IPS-18a (cell line): ENCODE data around the gene NDOR1.

Experiments
- H3K27ac ChIP-seq: one replicate; pipeline ENCODE4 v1.5.1; 2013; ENCODE audit warnings: low read length
- H3K27me3 ChIP-seq: one replicate; pipeline ENCODE4 v1.6.1; 2013; ENCODE audit warnings: mild to moderate bottlenecking, low read length; ENCODE audit not compliant: control insufficient read depth, insufficient read depth
- H3K36me3 ChIP-seq: one replicate; pipeline ENCODE4 v1.6.1; 2013; ENCODE audit warnings: low read depth, low read length; ENCODE audit not compliant: control insufficient read depth
- H3K4me1 ChIP-seq: one replicate; pipeline ENCODE4 v1.6.1; 2013; ENCODE audit warnings: low read depth, low read length; ENCODE audit not compliant: control insufficient read depth
- H3K4me3 ChIP-seq: one replicate; pipeline ENCODE4 v1.5.1; 2013; ENCODE audit warnings: low read length
- H3K9ac ChIP-seq: one replicate; pipeline ENCODE4 v1.6.1; 2013; ENCODE audit warnings: mild to moderate bottlenecking, low read length, moderate library complexity
- H3K9me3 ChIP-seq: one replicate; pipeline ENCODE4 v1.6.1; 2013; ENCODE audit warnings: low read depth, low read length; ENCODE audit not compliant: control insufficient read depth

The NDOR1 gene

DNA sequence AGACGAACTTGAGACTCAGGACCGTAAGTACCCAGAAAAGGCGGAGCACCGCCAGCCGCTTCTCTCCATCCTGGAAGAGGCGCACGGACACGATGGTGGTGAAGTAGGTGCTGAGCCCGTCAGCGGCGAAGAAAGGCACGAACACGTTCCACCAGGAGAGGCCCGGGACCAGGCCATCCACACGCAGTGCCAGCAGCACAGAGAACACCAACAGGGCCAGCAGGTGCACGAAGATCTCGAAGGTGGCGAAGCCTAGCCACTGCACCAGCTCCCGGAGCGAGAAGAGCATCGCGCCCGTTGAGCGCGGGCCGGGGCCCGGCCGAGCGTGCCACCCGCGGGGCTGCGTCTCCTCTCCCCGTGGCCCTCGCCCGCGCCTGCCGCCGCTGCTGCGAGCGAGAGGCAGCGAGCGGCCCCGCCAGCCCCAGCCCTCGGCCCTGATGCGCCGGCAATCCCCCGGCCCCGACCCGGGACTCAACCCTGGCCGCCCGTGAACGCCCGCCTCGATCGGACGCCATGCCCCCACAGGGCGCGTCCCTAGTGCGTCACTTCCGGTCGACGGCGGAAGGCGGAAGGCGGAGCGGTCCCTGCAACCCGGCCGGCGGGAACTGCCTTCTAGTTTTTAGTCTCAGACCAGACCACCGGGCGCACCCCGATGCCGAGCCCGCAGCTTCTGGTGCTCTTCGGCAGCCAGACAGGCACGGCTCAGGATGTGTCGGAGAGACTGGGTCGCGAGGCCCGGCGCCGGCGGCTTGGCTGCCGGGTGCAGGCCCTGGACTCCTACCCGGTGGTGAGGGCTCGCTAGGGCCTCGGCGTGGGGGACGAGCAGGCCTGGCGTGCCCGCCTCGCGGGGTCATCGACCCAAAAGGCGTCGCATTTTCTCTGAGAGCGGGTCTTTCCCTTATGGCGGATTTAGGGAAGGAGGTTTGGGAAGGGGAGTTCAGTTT lies at the start of gene NDOR1, which contains the start of gene TMEM203:
Gene NDOR1, plus strand, starts transcription at position 575 of the 944 bp plus-strand sequence. Its CDS starts 78 bp downstream, at position 653.
Gene TMEM203, minus strand, starts transcription at position 523 of the 944 bp plus-strand sequence. Its CDS starts 234 bp downstream, at position 289.
- Histone ChIP-seq H3K27ac (no peak within 1 kb of the TSS), H3K4me1 (peaks cover 9% of the 10 kb centered on the region), H3K4me3 (peak within 1 kb of the TSS; percentile 95), H3K9ac (peak within 1 kb of the TSS; percentile 83), H3K27me3 (no peaks in the 10 kb centered on the region), H3K9me3 (no peaks in the 10 kb centered on the region), H3K36me3 (peaks cover 5% of the 10 kb centered on the region)

DNA sequence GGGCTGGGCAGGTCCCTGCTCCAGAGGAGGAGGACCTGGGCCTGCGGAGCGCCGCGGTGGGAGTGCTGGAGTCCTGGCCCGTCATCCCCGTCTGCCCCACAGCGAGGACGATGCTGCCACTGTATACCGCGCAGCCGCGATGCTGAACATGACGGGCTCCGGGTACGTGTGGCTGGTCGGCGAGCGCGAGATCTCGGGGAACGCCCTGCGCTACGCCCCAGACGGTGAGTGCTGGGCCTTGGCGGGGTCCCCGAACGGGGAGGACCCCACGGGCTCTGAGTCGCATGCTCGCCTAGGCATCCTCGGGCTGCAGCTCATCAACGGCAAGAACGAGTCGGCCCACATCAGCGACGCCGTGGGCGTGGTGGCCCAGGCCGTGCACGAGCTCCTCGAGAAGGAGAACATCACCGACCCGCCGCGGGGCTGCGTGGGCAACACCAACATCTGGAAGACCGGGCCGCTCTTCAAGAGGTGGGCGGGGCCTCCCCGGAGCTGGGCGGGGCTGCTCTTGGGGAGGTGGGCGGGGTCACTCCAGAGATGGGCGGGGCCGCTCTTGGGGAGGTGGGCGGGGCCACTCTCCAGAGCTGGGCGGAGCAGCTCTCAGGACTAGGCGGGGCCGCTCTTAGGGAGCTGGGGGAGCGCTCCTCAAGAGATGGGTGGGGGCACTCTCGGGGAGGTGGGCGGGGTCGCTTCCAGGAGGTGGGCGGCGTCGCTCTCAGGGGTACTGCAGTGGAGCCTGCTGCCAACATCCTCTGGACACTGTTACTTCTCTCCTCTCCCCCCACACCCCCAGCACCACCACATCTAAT lies 48.7 kb upstream of the NDOR1 start:
- no peak overlapping the region for H3K4me3 ChIP-seq
- no peaks in the 10 kb centered on the region for H3K36me3 ChIP-seq
- H3K27me3 ChIP-seq, result peaks cover 47% of the 10 kb centered on the region
- no peaks in the 10 kb centered on the region for H3K4me1 ChIP-seq
- no peaks in the 10 kb centered on the region for H3K9me3 ChIP-seq
- H3K9ac ChIP-seq, result no peak overlapping the region
- no peak overlapping the region for H3K27ac ChIP-seq

DNA sequence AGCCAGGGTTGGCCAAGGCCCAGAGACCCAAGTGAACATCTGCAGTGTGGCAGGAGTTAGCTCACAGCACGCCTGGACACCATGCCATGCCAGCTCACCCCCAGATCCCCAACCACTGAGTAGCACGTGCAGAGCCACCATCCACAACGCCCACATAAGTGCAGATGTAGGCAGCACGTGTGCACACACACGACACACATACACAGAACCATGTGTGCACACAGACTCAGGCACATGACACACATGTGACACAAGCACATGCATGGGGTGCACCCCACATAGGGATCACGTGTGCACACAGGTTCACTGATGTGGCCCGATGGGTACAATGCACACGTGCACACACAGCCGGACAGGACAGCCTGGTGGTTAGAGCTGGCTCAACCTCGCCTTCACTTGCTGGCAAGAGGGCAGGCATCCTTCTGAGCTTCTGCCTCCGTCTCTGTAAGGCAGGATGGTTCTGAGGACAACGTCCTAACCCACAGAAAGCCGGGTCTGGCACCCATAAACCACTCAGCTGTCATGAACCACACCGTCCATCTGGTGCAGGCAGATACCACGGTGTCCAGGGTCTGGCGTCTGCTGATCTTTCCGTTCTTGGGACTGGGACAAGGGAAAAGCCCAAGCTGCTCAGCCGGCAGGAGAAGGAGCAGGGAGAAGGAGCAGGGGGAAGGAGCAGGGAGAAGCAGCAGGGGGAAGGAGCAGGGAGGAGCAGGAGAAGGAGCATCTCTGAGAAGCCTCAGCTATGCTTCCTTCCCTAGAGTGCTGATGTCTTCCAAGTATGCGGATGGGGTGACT lies 47.7 kb upstream of the NDOR1 start:
- Histone ChIP-seq H3K27ac (no peak overlapping the region), H3K4me3 (no peak overlapping the region), H3K9ac (no peak overlapping the region), H3K4me1 (no peaks in the 10 kb centered on the region), H3K36me3 (no peaks in the 10 kb centered on the region), H3K9me3 (no peaks in the 10 kb centered on the region), H3K27me3 (peaks cover 57% of the 10 kb centered on the region)

DNA sequence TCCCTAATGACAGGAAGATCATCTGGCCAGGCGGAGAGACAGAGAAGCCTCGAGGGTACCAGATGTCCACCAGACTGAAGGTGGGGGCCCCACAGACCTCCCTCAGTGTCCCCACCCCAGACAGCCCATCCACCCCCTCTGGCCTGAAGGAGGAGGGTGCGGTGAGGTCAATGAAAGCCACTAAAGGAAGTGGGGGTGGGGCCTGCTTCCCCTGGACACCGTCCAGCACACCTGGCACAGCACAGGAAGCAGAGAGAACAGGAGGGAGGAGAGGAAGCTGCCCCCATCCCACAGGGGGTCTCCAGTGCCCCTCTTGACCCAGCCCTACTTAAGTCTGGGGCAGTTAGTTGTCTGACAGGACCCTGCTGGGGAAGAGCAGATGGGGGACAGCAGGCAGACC lies 46.9 kb upstream of the NDOR1 start:
- Histone ChIP-seq H3K9me3 (no peaks in the 10 kb centered on the region), H3K4me3 (no peak overlapping the region), H3K4me1 (no peaks in the 10 kb centered on the region), H3K36me3 (no peaks in the 10 kb centered on the region), H3K9ac (no peak overlapping the region), H3K27ac (no peak overlapping the region), H3K27me3 (peaks cover 66% of the 10 kb centered on the region)

DNA sequence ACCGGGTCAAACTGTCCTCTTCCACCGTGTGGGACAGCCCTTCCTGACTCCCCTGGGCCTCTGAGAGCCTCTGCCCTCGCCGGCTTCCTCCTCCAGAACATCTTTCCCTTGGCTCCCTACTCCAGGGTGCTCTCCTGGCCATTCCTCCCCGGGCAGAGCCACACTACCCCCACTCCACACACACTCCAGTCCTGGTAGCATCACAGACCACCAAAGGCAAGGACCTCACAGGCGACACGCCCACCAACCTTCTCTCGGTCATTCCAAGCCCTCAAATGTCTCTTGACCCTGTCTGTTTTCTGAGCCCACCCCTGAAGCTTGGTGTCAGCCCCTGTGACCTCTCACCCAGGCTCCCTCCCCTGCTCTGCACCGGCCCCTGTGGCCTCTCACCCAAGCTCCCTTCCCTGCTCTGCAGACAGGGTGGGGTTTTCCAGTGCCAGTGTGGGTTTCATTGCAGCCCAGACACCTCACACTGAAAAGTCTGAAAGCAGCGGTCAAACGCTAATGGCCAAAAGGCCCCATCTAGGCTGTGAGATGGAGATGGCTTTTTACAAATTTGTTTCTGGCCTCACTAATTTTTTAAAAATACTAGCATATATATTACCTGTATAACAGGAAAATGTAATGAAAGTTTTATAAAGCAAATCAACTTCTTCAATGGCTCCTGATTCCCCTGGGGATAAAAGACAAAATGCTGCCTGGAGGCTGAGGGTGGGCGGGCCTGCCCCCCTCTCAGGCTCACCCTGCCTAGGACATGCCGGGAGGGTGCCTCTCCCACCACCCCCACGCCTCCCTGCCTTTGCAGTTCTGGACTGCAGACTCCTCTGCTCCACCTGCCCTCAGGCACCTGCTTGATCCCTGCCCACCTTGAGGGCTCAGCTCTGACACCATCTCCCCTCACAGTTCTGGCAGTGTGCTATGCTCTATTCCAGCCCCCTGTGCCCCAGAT lies 46.1 kb upstream of the NDOR1 start:
- Histone ChIP-seq H3K4me1 (no peaks in the 10 kb centered on the region), H3K9ac (no peak overlapping the region), H3K36me3 (no peaks in the 10 kb centered on the region)

DNA sequence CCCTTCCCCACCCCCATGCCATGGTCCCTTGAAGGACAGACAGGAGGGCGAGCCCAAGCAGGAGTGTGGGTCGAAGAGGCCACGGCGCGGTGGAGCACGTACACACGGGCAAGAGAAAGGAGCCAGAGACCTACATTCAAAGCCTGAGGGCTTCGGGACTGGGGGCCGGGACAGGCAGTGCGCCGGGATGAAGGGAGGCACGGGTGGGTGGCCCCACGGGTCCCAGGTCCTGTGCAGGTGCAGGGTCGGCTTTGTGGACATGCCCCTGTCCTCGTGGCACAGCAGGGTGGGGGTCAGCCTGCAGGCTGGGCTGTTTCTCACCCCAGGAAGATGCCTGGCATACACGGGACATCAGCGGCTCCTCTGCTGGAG lies 45.5 kb upstream of the NDOR1 start:
- Histone ChIP-seq H3K4me1 (no peaks in the 10 kb centered on the region), H3K27me3 (peaks cover 80% of the 10 kb centered on the region), H3K4me3 (no peak overlapping the region), H3K9ac (no peak overlapping the region), H3K36me3 (no peaks in the 10 kb centered on the region), H3K27ac (no peak overlapping the region), H3K9me3 (no peaks in the 10 kb centered on the region)

More for the DNA sequence above, 46.1 kb upstream of the NDOR1 start:
- H3K4me3 ChIP-seq, result no peak overlapping the region
- peaks cover 73% of the 10 kb centered on the region for H3K27me3 ChIP-seq
- no peak overlapping the region for H3K27ac ChIP-seq
- H3K9me3 ChIP-seq, result no peaks in the 10 kb centered on the region

DNA sequence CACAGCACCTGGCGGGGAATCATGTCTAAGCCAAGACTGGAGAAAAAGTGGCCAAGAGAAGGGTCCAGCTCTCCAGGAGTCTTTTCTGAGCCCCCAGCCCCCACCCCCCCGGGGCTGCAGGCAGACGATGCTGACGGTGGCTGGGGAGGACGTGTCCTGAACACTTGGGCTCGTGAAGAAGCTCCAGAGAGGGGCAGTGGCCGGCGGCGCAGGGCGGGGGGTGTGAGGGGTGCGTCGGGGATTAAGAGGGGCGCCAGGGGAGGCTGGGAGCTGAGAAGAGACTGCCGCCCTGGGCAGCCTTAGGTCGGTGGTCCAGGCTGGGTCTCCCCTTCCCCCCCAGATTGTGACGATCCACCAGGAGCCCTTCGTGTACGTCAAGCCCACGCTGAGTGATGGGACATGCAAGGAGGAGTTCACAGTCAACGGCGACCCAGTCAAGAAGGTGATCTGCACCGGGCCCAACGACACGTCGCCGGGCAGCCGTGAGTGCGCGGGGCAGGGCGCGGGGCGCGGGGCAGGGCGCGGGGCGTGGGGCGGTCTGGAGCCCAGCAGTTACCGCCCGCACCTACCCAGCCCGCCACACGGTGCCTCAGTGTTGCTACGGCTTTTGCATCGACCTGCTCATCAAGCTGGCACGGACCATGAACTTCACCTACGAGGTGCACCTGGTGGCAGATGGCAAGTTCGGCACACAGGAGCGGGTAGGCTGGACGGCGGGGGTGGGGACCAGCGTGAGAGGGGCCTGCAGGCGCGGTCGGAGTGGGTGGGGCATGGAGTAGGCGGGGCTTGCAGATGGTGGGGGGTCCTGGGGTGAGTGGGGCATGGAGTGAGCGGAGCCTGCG lies 44.6 kb upstream of the NDOR1 start:
- no peaks in the 10 kb centered on the region for H3K36me3 ChIP-seq
- H3K4me1 ChIP-seq, result no peaks in the 10 kb centered on the region
- H3K27ac ChIP-seq, result no peak overlapping the region
- H3K4me3 ChIP-seq, result no peak overlapping the region
- H3K27me3 ChIP-seq, result peaks cover 89% of the 10 kb centered on the region
- H3K9me3 ChIP-seq, result no peaks in the 10 kb centered on the region
- no peak overlapping the region for H3K9ac ChIP-seq

DNA sequence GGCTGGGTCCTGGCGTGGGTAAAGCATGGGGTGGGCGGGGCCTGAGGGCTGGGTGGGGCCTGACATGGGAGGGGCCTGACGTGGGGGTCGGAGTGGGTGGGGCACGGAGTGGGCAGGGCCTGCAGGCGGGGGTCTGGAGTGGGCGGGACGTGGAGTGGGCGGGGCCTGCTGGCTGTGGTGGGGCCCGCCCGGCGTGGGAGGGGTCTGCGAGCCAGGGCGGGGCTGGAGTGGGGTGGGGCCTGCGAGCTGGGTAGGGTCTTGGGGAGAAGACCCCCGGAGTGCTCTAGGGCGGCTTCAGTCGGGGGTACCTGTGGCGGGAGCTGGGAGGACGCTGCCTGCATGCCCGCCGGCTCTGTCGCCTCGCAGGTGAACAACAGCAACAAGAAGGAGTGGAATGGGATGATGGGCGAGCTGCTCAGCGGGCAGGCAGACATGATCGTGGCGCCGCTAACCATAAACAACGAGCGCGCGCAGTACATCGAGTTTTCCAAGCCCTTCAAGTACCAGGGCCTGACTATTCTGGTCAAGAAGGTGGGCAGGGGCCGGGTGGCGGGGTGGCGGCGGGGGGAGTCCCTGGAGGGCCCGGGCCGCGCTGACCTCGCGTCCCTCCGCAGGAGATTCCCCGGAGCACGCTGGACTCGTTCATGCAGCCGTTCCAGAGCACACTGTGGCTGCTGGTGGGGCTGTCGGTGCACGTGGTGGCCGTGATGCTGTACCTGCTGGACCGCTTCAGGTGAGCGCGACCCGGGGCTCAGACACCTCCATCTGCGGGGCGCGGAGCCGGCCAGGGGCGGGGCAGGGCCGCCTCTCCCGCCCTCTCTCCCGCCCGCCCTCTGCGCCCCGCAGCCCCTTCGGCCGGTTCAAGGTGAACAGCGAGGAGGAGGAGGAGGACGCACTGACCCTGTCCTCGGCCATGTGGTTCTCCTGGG lies 43.7 kb upstream of the NDOR1 start:
- Histone ChIP-seq H3K9ac (no peak overlapping the region), H3K4me3 (peak overlapping the region; percentile 43), H3K36me3 (no peaks in the 10 kb centered on the region), H3K4me1 (no peaks in the 10 kb centered on the region), H3K27ac (no peak overlapping the region), H3K27me3 (peaks cover 98% of the 10 kb centered on the region), H3K9me3 (no peaks in the 10 kb centered on the region)
